NCI-H2196 (cell line): ENCODE results near the gene HMX1.
A peak's percentile ranks its signal among the peaks of the same experiment; 100 is the strongest.

Experiments
- DNase-seq: peaks from one replicate; lab custom pipeline; 2025; ENCODE audit not compliant: unreplicated experiment; lab: John Stamatoyannopoulos, UW

Gene HMX1

GRCh38 chr4:8842614-8843013, 29.0 kb downstream of the HMX1 start:
- DNase-seq = no peak

- DNase-seq = no peak
Measured at GRCh38 chr4:8841678-8842268, 29.9 kb downstream of the HMX1 start.

GRCh38 chr4:8840816-8841455, 30.7 kb downstream of the HMX1 start:
- DNase-seq = no peak

GRCh38 chr4:8840006-8840793, 31.4 kb downstream of the HMX1 start:
- DNase-seq = no peak

GRCh38 chr4:8838961-8839431, 32.6 kb downstream of the HMX1 start:
- DNase-seq = no peak

- no peak for DNase-seq
Measured at GRCh38 chr4:8838296-8838960, 33.2 kb downstream of the HMX1 start.

GRCh38 chr4:8837181-8837841, 34.3 kb downstream of the HMX1 start:
- DNase-seq = no peak

- DNase-seq = no peak
Measured at GRCh38 chr4:8836664-8837171, 34.9 kb downstream of the HMX1 start.

GRCh38 chr4:8835521-8836365, 35.9 kb downstream of the HMX1 start:
- DNase-seq = no peak

- DNase-seq = no peak
Measured at GRCh38 chr4:8834681-8835220, 36.9 kb downstream of the HMX1 start.

GRCh38 chr4:8832113-8832915, 39.3 kb downstream of the HMX1 start:
- peak; percentile 12 for DNase-seq

GRCh38 chr4:8831221-8832112, 40.2 kb downstream of the HMX1 start:
- DNase-seq = no peak

GRCh38 chr4:8830611-8831200, 40.9 kb downstream of the HMX1 start:
- no peak for DNase-seq

GRCh38 chr4:8830056-8830455, 41.6 kb downstream of the HMX1 start:
- no peak for DNase-seq

- no peak for DNase-seq
Measured at GRCh38 chr4:8829584-8829983, 42.1 kb downstream of the HMX1 start.

GRCh38 chr4:8828869-8829268, 42.8 kb downstream of the HMX1 start:
- no peak for DNase-seq

- DNase-seq = no peak
Measured at GRCh38 chr4:8821151-8821950, 50.3 kb downstream of the HMX1 start.
